ENCODE measurements around the gene KRT32. TPM values are rescaled to one million over a fixed set of nuclear protein-coding genes. Genes with fewer than 3 reads are reported as not detected.

KRT32 gene
- total RNA-seq, 1 experiment from 2014 or later, result not detected

- Histone ChIP-seq H3K36me3 (no peaks in the 10 kb centered on the region), H3K9me3 (replicated peaks) (no peaks in the 10 kb centered on the region), H3K27ac (no peak overlapping the region), H3K4me3 (no peak overlapping the region), H3K4me1 (replicated peaks) (peaks cover 10% of the 10 kb centered on the region), H3K27me3 (replicated peaks) (no peaks in the 10 kb centered on the region)
- DNase-seq (ENCODE audit: low read depth in 1 of 2, low spot score in 2 of 2), result no peak
Measured at GRCh38 chr17:41503202-41503601, 36.0 kb upstream of the KRT32 start.

GRCh38 chr17:41500131-41500911, 33.1 kb upstream of the KRT32 start:
- Histone ChIP-seq H3K36me3 (no peaks in the 10 kb centered on the region), H3K4me1 (replicated peaks) (peaks cover 20% of the 10 kb centered on the region), H3K27me3 (replicated peaks) (no peaks in the 10 kb centered on the region), H3K4me3 (no peak overlapping the region), H3K9me3 (replicated peaks) (no peaks in the 10 kb centered on the region), H3K27ac (no peak overlapping the region)
- peak; percentile 34 to 52 for DNase-seq (ENCODE audit: low read depth in 1 of 2, low spot score in 2 of 2)

- no peaks in the 10 kb centered on the region for H3K36me3 ChIP-seq
- H3K9me3 ChIP-seq (replicated peaks), result no peaks in the 10 kb centered on the region
- H3K4me1 ChIP-seq (replicated peaks), result peaks cover 24% of the 10 kb centered on the region
- H3K4me3 ChIP-seq, result no peak overlapping the region
- no peaks in the 10 kb centered on the region for H3K27me3 ChIP-seq (replicated peaks)
- H3K27ac ChIP-seq, result no peak overlapping the region
- no peak for DNase-seq (ENCODE audit: low read depth in 1 of 2, low spot score in 2 of 2)
Measured at GRCh38 chr17:41499714-41500113, 32.5 kb upstream of the KRT32 start.

GRCh38 chr17:41498276-41498675, 31.1 kb upstream of the KRT32 start:
- Histone ChIP-seq H3K4me1 (replicated peaks) (peaks cover 32% of the 10 kb centered on the region), H3K9me3 (replicated peaks) (no peaks in the 10 kb centered on the region)

GRCh38 chr17:41496803-41497484, 29.8 kb upstream of the KRT32 start:
- Histone ChIP-seq H3K27me3 (replicated peaks) (no peaks in the 10 kb centered on the region), H3K4me3 (no peak overlapping the region), H3K36me3 (no peaks in the 10 kb centered on the region), H3K27ac (0 out of 2 replicates have a peak overlapping the region, but pooled peaks have one; percentile 14), H3K4me1 (replicated peaks) (peaks cover 36% of the 10 kb centered on the region), H3K9me3 (replicated peaks) (no peaks in the 10 kb centered on the region)
- peak; percentile 76 to 85 for DNase-seq (ENCODE audit: low read depth in 1 of 2, low spot score in 2 of 2)

More at GRCh38 chr17:41498276-41498675, 31.1 kb upstream of the KRT32 start:
- DNase-seq (ENCODE audit: low read depth in 1 of 2, low spot score in 2 of 2), result no peak
- no peaks in the 10 kb centered on the region for H3K36me3 ChIP-seq
- H3K27me3 ChIP-seq (replicated peaks), result no peaks in the 10 kb centered on the region
- no peak overlapping the region for H3K4me3 ChIP-seq
- H3K27ac ChIP-seq, result no peak overlapping the region

GRCh38 chr17:41494524-41494923, 27.3 kb upstream of the KRT32 start:
- no peaks in the 10 kb centered on the region for H3K36me3 ChIP-seq
- H3K4me3 ChIP-seq, result no peak overlapping the region
- peaks cover 26% of the 10 kb centered on the region for H3K4me1 ChIP-seq (replicated peaks)
- no peaks in the 10 kb centered on the region for H3K9me3 ChIP-seq (replicated peaks)
- no peaks in the 10 kb centered on the region for H3K27me3 ChIP-seq (replicated peaks)
- no peak overlapping the region for H3K27ac ChIP-seq
- DNase-seq (ENCODE audit: low read depth in 1 of 2, low spot score in 2 of 2), result peak in 1 of 2 experiments; percentile 14

GRCh38 chr17:41492771-41493170, 25.6 kb upstream of the KRT32 start:
- Histone ChIP-seq H3K27ac (no peak overlapping the region), H3K4me1 (replicated peaks) (peaks cover 26% of the 10 kb centered on the region), H3K4me3 (no peak overlapping the region), H3K27me3 (replicated peaks) (no peaks in the 10 kb centered on the region), H3K9me3 (replicated peaks) (no peaks in the 10 kb centered on the region), H3K36me3 (no peaks in the 10 kb centered on the region)
- DNase-seq (ENCODE audit: low read depth in 1 of 2, low spot score in 2 of 2), result no peak

GRCh38 chr17:41492351-41492750, 25.2 kb upstream of the KRT32 start:
- no peak overlapping the region for H3K27ac ChIP-seq
- no peak for DNase-seq (ENCODE audit: low read depth in 1 of 2, low spot score in 2 of 2)

GRCh38 chr17:41491476-41491875, 24.3 kb upstream of the KRT32 start:
- DNase-seq (ENCODE audit: low read depth in 1 of 2, low spot score in 2 of 2), result no peak
- no peaks in the 10 kb centered on the region for H3K9me3 ChIP-seq (replicated peaks)

More at GRCh38 chr17:41492351-41492750, 25.2 kb upstream of the KRT32 start:
- Histone ChIP-seq H3K4me3 (no peak overlapping the region), H3K36me3 (no peaks in the 10 kb centered on the region), H3K9me3 (replicated peaks) (no peaks in the 10 kb centered on the region), H3K27me3 (replicated peaks) (no peaks in the 10 kb centered on the region), H3K4me1 (replicated peaks) (peaks cover 24% of the 10 kb centered on the region)

GRCh38 chr17:41490000-41490990, 23.1 kb upstream of the KRT32 start:
- Histone ChIP-seq H3K27ac (no peak overlapping the region), H3K27me3 (replicated peaks) (no peaks in the 10 kb centered on the region), H3K4me3 (no peak overlapping the region), H3K36me3 (no peaks in the 10 kb centered on the region), H3K4me1 (replicated peaks) (peaks cover 15% of the 10 kb centered on the region), H3K9me3 (replicated peaks) (no peaks in the 10 kb centered on the region)
- DNase-seq (ENCODE audit: low read depth in 1 of 2, low spot score in 2 of 2), result no peak

More at GRCh38 chr17:41491476-41491875, 24.3 kb upstream of the KRT32 start:
- Histone ChIP-seq H3K27ac (no peak overlapping the region), H3K36me3 (no peaks in the 10 kb centered on the region), H3K4me3 (no peak overlapping the region), H3K27me3 (replicated peaks) (no peaks in the 10 kb centered on the region), H3K4me1 (replicated peaks) (peaks cover 15% of the 10 kb centered on the region)

- Histone ChIP-seq H3K36me3 (no peaks in the 10 kb centered on the region), H3K4me3 (no peak within 1 kb of the TSS), H3K9me3 (replicated peaks) (no peaks in the 10 kb centered on the region), H3K27me3 (replicated peaks) (no peaks in the 10 kb centered on the region), H3K4me1 (replicated peaks) (peaks cover 9% of the 10 kb centered on the region), H3K27ac (no peak within 1 kb of the TSS)
- no peak for DNase-seq (ENCODE audit: low read depth in 1 of 2, low spot score in 2 of 2)
Measured at GRCh38 chr17:41489531-41489930, 22.3 kb upstream of the KRT32 start, which contains the start of gene KRT36. TSS of gene KRT36 (minus strand) at chr17:41489910. CDS start at chr17:41489864, 46 bp downstream.

GRCh38 chr17:41486809-41487530, 19.8 kb upstream of the KRT32 start:
- no peak for DNase-seq (ENCODE audit: low read depth in 1 of 2, low spot score in 2 of 2)

GRCh38 chr17:41486316-41486715, 19.1 kb upstream of the KRT32 start:
- Histone ChIP-seq H3K4me1 (replicated peaks) (no peaks in the 10 kb centered on the region), H3K27ac (no peak overlapping the region), H3K27me3 (replicated peaks) (no peaks in the 10 kb centered on the region), H3K9me3 (replicated peaks) (no peaks in the 10 kb centered on the region), H3K4me3 (no peak overlapping the region), H3K36me3 (no peaks in the 10 kb centered on the region)
- DNase-seq (ENCODE audit: low read depth in 1 of 2, low spot score in 2 of 2), result no peak

More at GRCh38 chr17:41486809-41487530, 19.8 kb upstream of the KRT32 start:
- Histone ChIP-seq H3K4me3 (no peak overlapping the region), H3K27me3 (replicated peaks) (no peaks in the 10 kb centered on the region), H3K9me3 (replicated peaks) (no peaks in the 10 kb centered on the region), H3K36me3 (no peaks in the 10 kb centered on the region), H3K4me1 (replicated peaks) (no peaks in the 10 kb centered on the region), H3K27ac (no peak overlapping the region)
